Central memory CD4-positive, alpha-beta T cell (primary cell): ENCODE data around the gene NOTCH4.
A peak's percentile ranks its signal among the peaks of the same experiment; 100 is the strongest.
"Not testable (repeated sequence)": the region's sequence is repeated elsewhere in the genome, so short reads cannot be mapped to it uniquely, and the experiment has no call there.

Experiments
- DNase-seq: peaks from one replicate; pipeline ENCODE4 v3.0.0; 2022

Gene NOTCH4

DNA sequence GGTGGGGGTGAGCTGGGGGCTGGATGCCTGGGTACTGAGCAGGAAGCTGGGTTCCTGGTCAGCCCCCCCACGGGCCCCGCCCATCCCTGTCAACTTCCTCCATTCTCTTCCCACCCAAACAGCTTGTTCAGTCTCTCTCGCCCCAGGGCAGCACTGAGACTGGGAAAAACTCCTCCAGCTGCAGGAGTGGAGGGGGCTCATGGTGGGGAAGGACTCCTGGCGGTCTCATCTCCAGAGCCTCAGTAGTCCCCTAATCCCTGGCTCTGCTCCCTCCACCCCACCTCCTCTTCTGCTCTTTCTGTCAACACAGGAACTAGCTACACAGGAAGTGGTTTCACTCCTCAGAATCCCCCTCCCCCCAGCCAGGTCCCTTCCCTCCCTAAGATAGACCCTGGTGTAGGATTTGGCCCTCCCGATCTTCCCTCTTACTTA is 31.2 kb downstream of the NOTCH4 start, which contains the start of gene GPSM3:
GPSM3 (minus strand) TSS at position 36 of the 432 bp plus-strand sequence. CDS start 130 bp downstream, outside the sequence.
- peak; percentile 68 for DNase-seq

- no peak for DNase-seq
Measured at GRCh38 chr6:32191696-32192607, 31.9 kb downstream of the NOTCH4 start.

- DNase-seq: no peak
Measured at GRCh38 chr6:32190911-32191677, 32.8 kb downstream of the NOTCH4 start.

DNA sequence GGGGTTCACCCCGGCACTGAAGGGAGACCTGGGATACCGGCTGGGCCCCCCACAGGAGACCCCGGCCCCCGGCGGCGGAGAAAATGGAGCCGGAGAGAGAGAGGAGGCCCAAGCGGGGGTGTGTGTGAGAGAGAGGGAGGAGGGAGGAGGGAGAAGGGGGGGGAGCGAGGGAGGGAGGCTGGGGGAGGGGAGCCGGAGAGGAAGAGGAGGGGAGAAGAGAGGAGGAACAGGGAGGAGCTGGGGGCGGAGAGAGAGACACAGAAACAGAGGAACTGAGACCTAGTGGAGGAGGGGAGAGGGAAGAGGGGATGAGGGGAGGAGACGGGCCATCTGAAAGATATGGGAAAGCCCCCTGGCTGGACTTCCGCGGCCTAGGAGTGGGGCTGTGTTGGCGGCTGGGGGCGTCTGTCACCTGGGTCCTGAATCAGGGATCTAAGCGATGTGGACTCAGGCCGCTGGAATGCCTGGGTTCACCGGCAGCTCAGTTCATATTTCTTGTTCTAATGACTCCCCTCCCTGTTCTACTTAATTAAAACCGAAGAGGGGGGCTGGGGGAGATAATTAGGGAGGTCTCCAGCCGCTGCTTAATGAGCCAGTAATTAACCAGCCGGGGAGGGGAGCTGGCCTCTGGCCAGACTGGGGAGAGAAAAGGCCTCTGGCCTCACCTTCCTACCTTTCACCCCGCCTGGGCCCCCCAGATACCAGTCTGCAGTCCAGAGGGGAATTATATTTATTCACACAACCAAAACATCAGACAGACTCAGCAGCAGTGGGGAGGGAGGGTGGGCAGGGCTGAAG is 33.6 kb downstream of the NOTCH4 start, which contains the start of gene PBX2:
PBX2 (minus strand) TSS at position 149 of the 798 bp plus-strand sequence. CDS start 287 bp downstream, outside the sequence.
- DNase-seq: peak; percentile 68

DNA sequence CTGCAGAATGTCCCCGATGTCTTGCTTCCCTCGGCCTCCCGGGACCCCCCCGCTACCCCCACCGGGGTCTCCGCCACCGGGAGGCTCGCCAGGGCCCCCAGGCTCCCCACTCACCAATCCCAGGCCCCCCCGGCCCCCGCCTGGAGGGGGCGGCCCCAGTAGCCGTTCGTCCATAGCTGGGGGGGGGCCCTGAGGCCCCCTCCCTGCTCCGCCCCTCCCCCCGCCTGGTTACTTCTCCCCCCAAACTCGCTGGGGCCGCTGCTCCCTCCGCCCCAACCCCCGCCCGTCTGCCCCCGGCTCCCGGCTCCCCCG is 34.2 kb downstream of the NOTCH4 start:
- DNase-seq: no peak

DNA sequence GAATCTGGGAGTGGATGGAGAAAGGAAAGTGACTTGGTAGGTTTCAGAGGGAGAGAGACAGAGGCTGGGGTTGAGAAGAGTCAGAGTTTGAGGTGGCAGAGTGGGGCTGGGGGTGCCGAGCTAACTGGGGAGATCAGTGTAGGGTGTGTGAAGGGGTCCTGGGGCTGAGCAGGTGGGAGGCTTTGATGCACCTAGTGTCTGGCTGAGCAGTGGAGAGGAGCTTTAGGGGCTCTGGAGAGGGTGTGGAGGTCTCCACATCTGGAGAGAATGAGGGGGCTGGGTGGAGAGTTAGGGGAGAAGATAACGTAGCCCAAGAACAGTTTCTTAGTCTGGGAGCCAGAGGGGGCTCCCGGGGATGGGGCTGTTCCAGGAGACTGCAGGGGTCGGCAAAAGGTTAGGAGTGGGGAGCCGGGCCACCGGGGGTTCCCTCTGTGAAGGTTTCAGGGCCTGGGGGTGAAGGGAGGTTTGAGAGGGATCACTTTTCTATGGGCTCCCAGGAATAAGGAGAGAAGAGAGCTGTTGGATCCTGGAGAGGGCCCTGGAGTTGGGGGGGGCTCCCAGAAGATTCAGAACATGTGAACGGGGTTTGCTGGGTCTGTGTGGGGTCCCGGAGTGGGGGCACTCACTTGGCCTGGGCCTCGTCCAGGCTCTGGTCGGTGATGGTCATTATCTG is 34.7 kb downstream of the NOTCH4 start:
- DNase-seq: no peak

GRCh38 chr6:32188381-32189068 is 35.3 kb downstream of the NOTCH4 start:
- no peak for DNase-seq

DNA sequence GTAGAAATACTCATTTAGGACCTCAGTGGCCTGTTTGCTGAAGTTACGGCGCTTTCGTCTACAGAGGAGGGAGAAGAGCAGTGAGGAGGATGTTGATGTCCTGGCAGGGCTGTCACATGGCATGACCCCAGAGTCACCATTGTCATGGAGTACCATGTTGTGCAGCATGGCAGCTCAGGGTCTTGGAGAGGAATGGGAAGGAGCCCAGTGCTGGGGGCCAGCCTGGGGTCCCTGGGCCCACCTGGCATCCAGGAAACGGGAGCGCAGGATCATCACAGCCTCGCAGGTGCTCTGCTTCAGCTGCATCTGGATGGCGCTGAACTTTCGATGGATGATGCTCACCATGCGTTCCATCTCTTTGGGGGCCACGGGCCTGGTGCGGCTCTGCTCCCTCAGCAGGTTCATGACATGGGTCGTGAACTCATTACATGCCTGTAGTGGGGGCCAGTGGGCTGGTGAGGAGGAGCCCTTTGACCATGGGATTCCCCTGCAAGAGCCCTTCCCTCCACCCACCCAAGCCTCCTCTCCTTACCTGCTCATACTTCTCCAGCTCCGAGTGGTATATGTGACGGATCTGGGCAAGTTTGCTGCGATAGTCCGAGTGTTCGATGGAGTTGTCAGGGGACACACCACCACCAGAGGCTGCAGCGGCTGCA is 36.0 kb downstream of the NOTCH4 start:
- DNase-seq: not testable (repeated sequence)

GRCh38 chr6:32187009-32187709 is 36.7 kb downstream of the NOTCH4 start:
- DNase-seq: no peak

DNA sequence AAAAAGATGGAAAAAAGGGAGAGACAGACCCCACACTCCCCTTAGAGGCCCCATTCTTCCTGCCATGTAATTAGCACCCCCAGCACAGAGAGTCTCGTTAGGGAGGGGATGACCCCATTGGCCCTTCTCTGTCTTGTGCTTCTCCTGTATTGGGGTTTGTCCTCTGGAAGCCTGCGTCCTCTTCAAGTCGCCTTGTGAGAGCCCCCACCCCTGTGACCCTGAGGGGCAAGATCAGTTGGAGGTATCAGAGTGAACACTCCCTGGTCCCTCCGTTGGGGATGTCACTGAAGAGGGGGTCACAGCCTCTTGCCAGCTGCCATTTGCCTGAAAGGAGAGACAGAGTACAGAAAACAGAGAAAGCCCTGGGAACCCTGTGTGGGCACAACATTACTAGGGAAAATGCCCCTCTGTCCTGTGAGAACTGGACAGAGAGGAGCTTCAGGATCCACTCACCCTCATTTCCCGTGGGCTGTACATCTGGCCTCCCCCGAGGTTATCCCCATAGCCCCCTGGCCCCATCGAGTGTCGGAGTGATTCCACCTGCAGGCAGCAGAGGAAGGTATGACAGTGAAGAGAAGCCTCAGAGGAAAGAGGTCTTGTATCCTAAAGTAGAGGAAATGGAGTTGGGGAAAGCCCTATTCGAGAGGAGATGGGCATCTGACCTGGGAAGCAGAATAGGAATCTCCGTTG is 37.6 kb downstream of the NOTCH4 start:
- not testable (repeated sequence) for DNase-seq

DNA sequence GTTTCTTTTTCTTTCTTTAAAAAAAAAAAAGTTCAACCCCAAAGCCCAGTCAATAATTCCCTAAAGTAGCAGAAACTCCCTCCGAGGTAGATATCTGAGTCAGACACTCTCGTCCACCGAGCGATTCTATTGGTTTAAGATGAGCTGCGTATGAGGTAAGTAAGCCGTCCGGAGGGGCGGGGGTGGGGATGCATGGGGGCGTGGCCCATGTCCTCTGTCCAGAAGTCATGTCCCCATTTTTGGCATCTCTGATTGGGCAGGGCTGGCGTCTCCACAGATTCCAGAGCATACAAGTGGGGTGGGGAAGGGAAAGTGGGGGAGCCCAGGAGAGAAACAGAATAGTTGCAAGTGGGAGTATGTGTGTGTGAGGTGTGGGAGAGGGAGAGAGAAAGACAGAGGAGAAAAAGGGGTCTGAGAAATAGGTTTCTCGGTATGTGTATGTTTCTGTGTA is 38.2 kb downstream of the NOTCH4 start:
- DNase-seq: peak; percentile 53

DNA sequence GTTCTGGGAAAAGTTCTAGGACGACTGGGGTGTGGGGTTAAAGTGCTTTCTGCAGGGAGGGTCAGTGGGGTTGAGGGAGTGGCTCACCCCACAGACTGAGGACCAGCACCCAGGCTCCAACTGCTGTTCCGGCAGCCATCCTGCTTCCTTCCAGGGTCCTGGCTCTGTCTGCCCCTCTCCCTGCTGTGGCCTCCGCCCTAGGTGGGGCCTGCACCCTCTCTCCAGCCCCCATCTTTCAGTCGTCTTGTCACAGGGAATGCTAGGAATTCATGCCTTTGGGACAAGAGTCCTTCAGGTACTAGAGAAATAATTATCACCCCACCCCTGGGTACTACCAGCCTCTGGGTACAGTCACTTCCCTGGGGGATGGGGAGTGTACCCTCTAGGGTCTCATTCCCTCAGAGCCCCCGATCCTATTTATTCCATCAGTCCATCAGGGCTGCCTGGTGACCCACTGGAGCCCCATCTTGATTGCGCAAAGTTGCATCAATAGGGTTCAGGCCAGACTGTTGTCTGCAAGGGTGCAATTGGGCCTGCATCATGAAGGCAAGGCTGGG is 39.7 kb downstream of the NOTCH4 start, which contains the start of gene AGER:
AGER (minus strand) TSS at position 170 of the 557 bp plus-strand sequence; CDS start at position 139, 31 bp downstream.
- no peak for DNase-seq

- DNase-seq: no peak
Measured at GRCh38 chr6:32183483-32184083, 40.3 kb downstream of the NOTCH4 start.

DNA sequence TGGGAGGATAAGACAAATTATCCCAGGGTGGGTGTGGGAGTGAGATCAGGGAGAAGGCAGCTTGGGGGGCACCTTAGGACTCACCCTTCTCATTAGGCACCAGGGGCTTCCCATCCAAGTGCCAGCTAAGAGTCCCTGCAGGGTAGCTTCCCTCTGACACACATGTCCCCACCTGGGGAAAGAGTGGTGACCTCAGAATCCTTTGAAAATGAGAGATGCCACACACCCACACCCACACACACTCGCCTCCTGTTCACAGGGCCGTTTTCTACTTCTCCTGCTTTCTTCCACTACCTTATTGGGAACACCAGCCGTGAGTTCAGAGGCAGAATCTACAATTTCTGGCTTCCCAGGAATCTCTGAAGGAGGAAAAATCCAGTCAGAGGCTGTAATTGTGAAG is 40.8 kb downstream of the NOTCH4 start:
- DNase-seq: no peak

GRCh38 chr6:32182555-32182981 is 41.3 kb downstream of the NOTCH4 start:
- DNase-seq: no peak

GRCh38 chr6:32181915-32182529 is 41.8 kb downstream of the NOTCH4 start:
- no peak for DNase-seq

GRCh38 chr6:32181148-32181702 is 42.6 kb downstream of the NOTCH4 start:
- DNase-seq: no peak
